GM18508 (cell line): Measurements from ENCODE around the gene LRRC72.

Source experiments
- ATAC-seq: cut with Tn5 transposase; IDR thresholded peaks from one replicate; pipeline ENCODE4 v1.9.1; 2021; ENCODE audit warnings: moderate number of reproducible peaks; ENCODE audit not compliant: insufficient read depth, unreplicated experiment

Gene LRRC72

DNA sequence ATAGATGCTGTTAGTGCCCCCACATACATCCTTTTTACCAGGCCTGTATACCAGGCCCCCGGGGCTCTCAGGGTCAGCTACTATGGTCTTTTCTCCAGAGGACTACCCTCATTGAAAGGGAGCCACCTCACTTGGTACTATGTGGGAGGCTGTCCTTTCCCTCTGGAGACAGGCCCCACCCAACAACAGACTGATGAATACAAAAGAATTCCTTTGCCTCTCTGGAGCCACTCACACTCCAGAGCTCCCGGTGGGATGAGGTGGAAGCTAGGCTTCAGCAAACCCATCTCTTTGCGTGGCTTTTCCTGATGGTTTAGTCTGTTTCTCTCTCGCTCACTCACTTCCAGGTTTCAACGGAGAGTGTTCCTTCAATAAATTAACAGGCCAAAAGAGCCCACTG lies 88.6 kb downstream of the LRRC72 start:
- no peak for ATAC-seq

GRCh38 chr7:16616122-16616521 lies 89.5 kb downstream of the LRRC72 start:
- no peak for ATAC-seq

- no peak for ATAC-seq
Measured at GRCh38 chr7:16616542-16616941, 89.9 kb downstream of the LRRC72 start.

DNA sequence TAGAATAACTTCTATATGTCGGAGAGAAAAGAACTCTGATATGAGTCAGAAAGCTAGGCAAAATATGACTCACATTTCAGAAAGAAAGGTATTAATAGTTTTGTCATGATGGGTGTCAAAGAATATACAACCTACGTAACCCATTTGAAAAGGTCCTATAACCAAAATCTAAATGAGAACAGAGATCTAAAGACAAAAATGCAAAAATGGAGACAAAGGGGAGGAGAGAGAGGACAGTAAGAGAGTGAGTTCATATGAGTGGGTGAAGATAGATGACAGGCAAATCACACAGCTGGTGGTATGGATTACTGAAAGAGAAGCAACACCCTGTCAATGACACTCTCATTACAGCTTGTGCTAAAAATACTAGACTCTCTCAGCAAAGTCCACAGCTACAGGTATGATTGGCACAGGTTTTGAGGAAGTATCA lies 93.4 kb downstream of the LRRC72 start:
- peak; percentile 86 for ATAC-seq

DNA sequence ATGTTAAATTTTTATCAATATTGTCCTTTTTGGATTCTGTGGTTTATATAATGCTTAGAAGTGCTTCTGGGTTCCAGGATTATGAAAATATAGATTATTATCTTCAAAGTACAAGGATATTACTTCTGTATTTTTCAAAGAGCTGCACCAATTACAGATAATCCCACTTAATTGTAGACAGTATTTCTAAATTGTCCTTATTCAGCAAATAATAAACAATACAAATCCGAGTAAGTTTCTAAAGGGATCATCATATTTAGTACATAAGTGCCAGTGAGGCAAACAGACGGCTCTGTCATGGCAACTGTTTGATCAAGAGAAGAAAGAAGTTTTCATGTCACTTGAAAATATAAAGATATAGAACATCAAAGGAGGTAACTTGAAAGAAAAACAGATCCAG lies 99.8 kb downstream of the LRRC72 start:
- ATAC-seq = no peak

GRCh38 chr7:16627236-16627635 lies 100.6 kb downstream of the LRRC72 start:
- ATAC-seq = no peak

DNA sequence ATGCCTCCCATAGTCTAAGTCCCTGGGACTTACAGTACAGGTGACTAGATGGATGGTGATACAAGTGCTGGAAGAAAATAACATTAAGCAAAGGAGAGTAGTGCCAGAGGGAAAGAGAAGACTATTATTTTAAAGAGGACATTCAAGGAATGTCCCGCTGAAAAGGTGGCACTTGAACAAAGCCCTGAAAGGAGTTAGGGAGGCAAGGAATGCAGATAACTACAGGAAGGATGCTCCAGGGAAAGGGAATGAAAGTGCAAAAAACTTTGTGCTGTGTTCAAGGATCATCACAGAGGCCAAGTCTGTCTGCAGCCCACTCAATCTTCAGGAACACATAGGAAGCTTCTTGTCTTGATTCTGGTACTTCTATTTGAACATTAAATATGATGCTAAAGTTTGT lies 104.0 kb downstream of the LRRC72 start:
- ATAC-seq = no peak
